HG03139 (cell line): ENCODE measurements around the gene LRMDA.
A peak's percentile ranks its signal among the peaks of the same experiment; 100 is the strongest.

Experiments
- ATAC-seq: cut with Tn5 transposase; IDR thresholded peaks from one replicate; pipeline ENCODE4 v1.9.1; 2021; ENCODE audit not compliant: unreplicated experiment

LRMDA gene

GRCh38 chr10:75431180-75432111, at the start of gene LRMDA:
Gene LRMDA, plus strand, starts transcription at chr10:75431624.
- ATAC-seq = no peak

DNA sequence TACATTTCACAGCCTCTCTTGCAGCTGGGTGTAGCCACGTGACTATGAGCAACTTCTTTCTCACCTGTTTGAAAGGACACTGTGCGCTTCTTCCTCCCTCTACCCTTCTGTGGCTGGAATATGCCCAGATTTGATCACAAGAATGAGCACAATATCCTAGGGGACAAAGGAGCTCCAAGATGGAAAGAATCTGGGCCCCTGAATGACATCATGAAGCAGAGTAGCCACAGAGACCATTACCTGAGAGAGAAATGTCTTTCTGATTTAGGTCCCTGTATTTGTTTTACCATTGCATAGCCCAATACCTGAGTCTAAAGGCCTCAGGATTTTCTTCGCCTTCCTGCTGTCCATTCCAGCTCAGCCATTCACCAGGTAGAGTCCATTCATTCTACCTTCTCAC, 45.3 kb upstream of the LRMDA start:
- no peak for ATAC-seq

- ATAC-seq = no peak
Observed at GRCh38 chr10:75388082-75388481, 43.3 kb upstream of the LRMDA start.

- no peak for ATAC-seq
Observed at GRCh38 chr10:75390178-75390577, 41.2 kb upstream of the LRMDA start.

GRCh38 chr10:75392271-75392670, 39.2 kb upstream of the LRMDA start:
- ATAC-seq = no peak

- ATAC-seq = no peak
Observed at GRCh38 chr10:75392744-75393143, 38.7 kb upstream of the LRMDA start.

- ATAC-seq = no peak
Observed at GRCh38 chr10:75394221-75394620, 37.2 kb upstream of the LRMDA start.

DNA sequence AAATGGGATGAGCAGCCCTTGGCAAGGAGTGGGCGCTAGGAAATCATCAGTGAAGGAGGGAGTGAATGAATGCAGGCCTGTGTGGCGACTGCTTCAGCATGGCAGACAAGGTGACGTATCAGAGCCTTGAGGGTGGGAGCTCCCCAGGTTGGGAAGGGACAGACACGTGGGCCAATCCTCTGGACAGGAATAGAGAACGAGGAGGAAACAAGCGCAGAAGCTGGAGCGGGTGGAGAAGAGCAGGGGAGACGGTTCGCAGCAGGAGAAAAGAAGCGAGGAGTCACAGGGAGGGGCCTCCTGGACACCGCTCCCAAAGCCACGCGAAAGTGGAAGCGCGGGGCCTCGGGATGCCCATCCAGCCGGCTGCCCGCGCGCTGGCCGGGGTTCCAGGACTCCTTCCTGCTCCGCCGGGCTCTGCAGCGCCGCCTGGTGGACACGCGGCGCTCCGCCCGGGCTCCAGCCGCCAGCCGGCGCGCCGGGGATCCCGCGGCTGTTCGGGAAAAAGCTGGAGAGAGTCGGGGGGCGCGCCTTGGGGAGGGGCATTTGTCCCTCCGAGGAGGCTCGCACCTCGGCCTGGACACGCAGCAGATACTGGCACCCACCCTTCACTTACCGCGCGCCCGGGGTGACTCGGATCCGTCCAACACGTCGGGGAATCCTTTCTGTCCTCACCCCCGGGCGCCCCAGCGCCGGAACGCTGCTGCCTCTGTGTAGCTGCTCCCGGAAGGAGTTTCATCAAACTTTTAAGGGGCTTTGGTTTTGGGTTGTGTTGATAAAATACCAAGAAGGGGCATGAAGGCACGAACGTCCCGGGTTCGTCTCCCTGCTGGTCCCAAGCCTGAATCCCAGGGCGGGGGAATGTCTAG, 36.1 kb upstream of the LRMDA start:
- ATAC-seq = no peak

- ATAC-seq = no peak
Observed at GRCh38 chr10:75395932-75396630, 35.3 kb upstream of the LRMDA start.

- ATAC-seq = no peak
Observed at GRCh38 chr10:75396631-75397495, 34.6 kb upstream of the LRMDA start.

DNA sequence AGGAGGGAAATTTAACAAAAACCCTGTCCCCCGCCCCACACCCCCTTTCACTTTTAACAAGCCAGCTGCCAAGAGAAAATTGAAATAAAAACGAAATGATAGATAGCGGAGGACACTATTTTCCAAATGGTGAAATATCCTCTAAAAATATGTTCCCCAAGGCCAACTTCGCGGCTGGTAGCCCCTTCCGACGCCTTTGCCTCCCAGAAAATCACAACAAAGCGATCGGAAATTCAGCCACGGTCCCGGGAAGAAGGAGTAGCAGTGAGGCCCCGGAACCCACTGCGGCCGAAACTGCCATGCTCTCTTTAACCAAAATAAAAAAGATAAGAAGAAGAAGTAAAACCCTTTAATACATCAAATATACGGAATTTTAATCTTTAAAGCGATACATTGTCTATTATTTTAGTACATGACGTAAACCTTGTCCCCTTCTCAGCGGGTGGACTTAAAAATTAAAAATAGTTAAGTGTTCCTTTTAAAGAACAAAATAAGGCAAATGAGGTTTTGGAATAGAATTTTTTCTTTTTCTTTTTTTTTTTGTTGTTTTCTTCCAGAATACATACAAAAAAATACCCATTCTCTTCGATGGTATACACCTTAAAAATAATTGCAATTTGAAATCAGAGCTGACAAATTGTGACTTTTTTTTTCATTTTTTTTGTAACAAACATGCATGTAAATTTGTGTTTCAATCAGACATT, 33.8 kb upstream of the LRMDA start:
- no peak for ATAC-seq

- ATAC-seq = no peak
Observed at GRCh38 chr10:75398200-75398691, 33.2 kb upstream of the LRMDA start.

GRCh38 chr10:75398692-75399460, 32.5 kb upstream of the LRMDA start:
- no peak for ATAC-seq

GRCh38 chr10:75399461-75400162, 31.8 kb upstream of the LRMDA start:
- ATAC-seq = no peak

DNA sequence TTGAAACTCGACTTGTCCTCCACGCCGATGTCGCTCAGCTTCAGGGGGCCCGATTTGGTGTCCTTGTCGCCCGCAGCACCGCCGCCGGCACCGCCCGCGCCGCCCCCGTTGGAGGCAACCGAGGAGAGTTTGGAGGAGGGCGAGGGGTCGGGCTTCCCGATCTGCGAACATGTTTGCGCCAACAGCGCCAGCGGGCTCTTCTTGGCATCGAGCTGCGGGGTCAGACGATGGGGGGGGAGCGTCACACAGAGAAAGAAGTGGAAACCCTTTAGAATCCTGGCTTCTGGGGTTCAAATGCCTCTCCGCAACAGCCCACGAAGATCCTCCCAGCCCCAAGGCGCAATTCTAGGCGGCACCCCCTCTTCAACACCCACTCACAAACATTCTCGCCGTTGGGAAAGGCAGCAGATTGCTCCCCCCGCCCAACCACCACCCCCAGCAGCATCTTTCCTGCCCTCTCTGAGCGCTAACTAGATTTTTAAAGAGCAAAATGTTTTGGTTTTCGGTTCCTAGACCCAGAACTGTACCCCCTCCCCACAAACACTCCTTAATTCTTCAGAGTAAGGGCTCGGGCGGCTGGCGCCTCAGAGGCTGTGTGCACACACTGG, 31.2 kb upstream of the LRMDA start:
- ATAC-seq = no peak

GRCh38 chr10:75400771-75401568, 30.5 kb upstream of the LRMDA start:
- peak; percentile 20 for ATAC-seq
